HG03565 (cell line): ENCODE measurements around the gene DERA.
"Not testable (repeated sequence)": the region's sequence is repeated elsewhere in the genome, so short reads cannot be mapped to it uniquely, and the experiment has no call there.

Source experiments
- ATAC-seq: cut with Tn5 transposase; IDR thresholded peaks from one replicate; pipeline ENCODE4 v1.9.1; 2021; ENCODE audit warnings: mild to moderate bottlenecking, moderate library complexity; ENCODE audit not compliant: unreplicated experiment

Gene DERA

GRCh38 chr12:15910864-15911721 lies at the start of gene DERA:
Gene DERA (plus strand): TSS chr12:15911332. CDS start chr12:15911384, 52 bp downstream.
- ATAC-seq = peak; percentile 84

GRCh38 chr12:15861404-15861803 lies 49.7 kb upstream of the DERA start:
- ATAC-seq = no peak

- no peak for ATAC-seq
Measured at GRCh38 chr12:15862840-15863239, 48.3 kb upstream of the DERA start.

GRCh38 chr12:15863372-15863771 lies 47.8 kb upstream of the DERA start:
- ATAC-seq = no peak

GRCh38 chr12:15863984-15864383 lies 47.1 kb upstream of the DERA start:
- ATAC-seq = peak; percentile 89

- no peak for ATAC-seq
Measured at GRCh38 chr12:15868186-15868585, 42.9 kb upstream of the DERA start.

- no peak for ATAC-seq
Measured at GRCh38 chr12:15873556-15873955, 37.6 kb upstream of the DERA start.

- ATAC-seq = not testable (repeated sequence)
Measured at GRCh38 chr12:15874556-15875145, 36.5 kb upstream of the DERA start.

- ATAC-seq = no peak
Measured at GRCh38 chr12:15875863-15876262, 35.3 kb upstream of the DERA start.

- no peak for ATAC-seq
Measured at GRCh38 chr12:15879413-15879812, 31.7 kb upstream of the DERA start.

- ATAC-seq = no peak
Measured at GRCh38 chr12:15880721-15881120, 30.4 kb upstream of the DERA start.

- ATAC-seq = peak; percentile 97
Measured at GRCh38 chr12:15882118-15882971, 28.8 kb upstream of the DERA start, which contains the start of gene STRAP. Gene STRAP (plus strand): TSS chr12:15882387. CDS start chr12:15882708, 321 bp downstream.

GRCh38 chr12:15883536-15883935 lies 27.6 kb upstream of the DERA start:
- no peak for ATAC-seq

- ATAC-seq = no peak
Measured at GRCh38 chr12:15886372-15887042, 24.6 kb upstream of the DERA start.

- ATAC-seq = no peak
Measured at GRCh38 chr12:15887043-15887817, 23.9 kb upstream of the DERA start.

- no peak for ATAC-seq
Measured at GRCh38 chr12:15892645-15893259, 18.4 kb upstream of the DERA start.

GRCh38 chr12:15893260-15893659 lies 17.9 kb upstream of the DERA start:
- ATAC-seq = no peak

- no peak for ATAC-seq
Measured at GRCh38 chr12:15896867-15897266, 14.3 kb upstream of the DERA start.

- no peak for ATAC-seq
Measured at GRCh38 chr12:15897433-15897832, 13.7 kb upstream of the DERA start.
